Activated CD8-positive, alpha-beta memory T cell treated with anti-CD3 and anti-CD28 coated beads, Interleukin-2, amount 10 ng/mL, durations not matched to agents 7 days and 5 days (primary cell): ENCODE results near the gene IFRD2. TPM values are rescaled to one million over a fixed set of nuclear protein-coding genes. Genes with fewer than 3 reads are reported as not detected.
"Not testable (repeated sequence)": the region's sequence is repeated elsewhere in the genome, so short reads cannot be mapped to it uniquely, and the experiment has no call there.

Experiments used
- ATAC-seq: fragments of 150-1000 bp; cut with Tn5 transposase; one replicate; pipeline ENCODE4 v1.10.0; 2021; ENCODE audit warnings: moderate library complexity
- CTCF ChIA-PET: fragments of 350-600 bp; sonication (Branson Sonifier 250); formaldehyde crosslinking; loops from one replicate; lab custom pipeline; 2021; ENCODE audit warnings: antibody characterized with exemption; lab: Charles Lee
- DNase-seq: peaks from one replicate; pipeline ENCODE4 v3.0.0-alpha.2; 2020
- H3K27ac Mint-ChIP-seq: one replicate; pipeline ENCODE4 v1.8.0; 2021; ENCODE audit warnings: mild to moderate bottlenecking, mixed read lengths
- H3K27me3 Mint-ChIP-seq: one replicate; pipeline ENCODE4 v1.8.0; 2021; ENCODE audit warnings: mixed read lengths
- H3K36me3 Mint-ChIP-seq: one replicate; pipeline ENCODE4 v1.8.0; 2021; ENCODE audit warnings: mild to moderate bottlenecking, mixed read lengths
- H3K4me1 Mint-ChIP-seq: one replicate; pipeline ENCODE4 v1.8.0; 2021; ENCODE audit warnings: mixed read lengths
- H3K4me3 Mint-ChIP-seq: one replicate; pipeline ENCODE4 v1.8.0; 2021; ENCODE audit warnings: mild to moderate bottlenecking, moderate library complexity, mixed read lengths
- H3K9me3 Mint-ChIP-seq: one replicate; pipeline ENCODE4 v1.8.0; 2022; ENCODE audit warnings: low read depth, mixed read lengths
- total RNA-seq, 2 experiments: library from RNA; stranded (reverse); gene quantifications; one replicate each; pipeline ENCODE4 v1.2.3, GENCODE V29; 2021

The IFRD2 gene
- total RNA-seq, 2 experiments from 2014 or later, result 74.8 to 103 TPM

- ATAC-seq (no peak), DNase-seq (no peak)
- peaks cover 35% of the 10 kb centered on the region for H3K27me3 Mint-ChIP-seq
- H3K4me3 Mint-ChIP-seq, result no peak overlapping the region
- CTCF ChIA-PET, result interaction anchor here (1.0 to 4.2 kb wide), 8 partner anchors 14 to 85 kb away, joined by 3 to 12 read pairs (median 5); partner anchors contain the start of genes HYAL3, NAA80 and TUSC2
- no peak overlapping the region for H3K27ac Mint-ChIP-seq
- no peaks in the 10 kb centered on the region for H3K9me3 Mint-ChIP-seq
- no peaks in the 10 kb centered on the region for H3K36me3 Mint-ChIP-seq
- H3K4me1 Mint-ChIP-seq, result peaks cover 15% of the 10 kb centered on the region
These were observed 12.8 kb downstream of the IFRD2 start for GRCh38 chr3:50279255-50280016.

GRCh38 chr3:50278880-50279224 lies 13.4 kb downstream of the IFRD2 start, which contains the start of gene LSMEM2:
Gene LSMEM2, plus strand, starts transcription at chr3:50279087. Its CDS starts 27 bp downstream, at chr3:50279114.
- no peak within 1 kb of the TSS for H3K27ac Mint-ChIP-seq
- H3K9me3 Mint-ChIP-seq, result no peaks in the 10 kb centered on the region
- H3K4me1 Mint-ChIP-seq, result peaks cover 20% of the 10 kb centered on the region
- CTCF ChIA-PET, result interaction anchor here (1.0 to 4.2 kb wide), 7 partner anchors 13 to 84 kb away, joined by 3 to 12 read pairs (median 5); partner anchors contain the start of gene TUSC2
- H3K4me3 Mint-ChIP-seq, result no peak within 1 kb of the TSS
- H3K36me3 Mint-ChIP-seq, result no peaks in the 10 kb centered on the region
- peaks cover 40% of the 10 kb centered on the region for H3K27me3 Mint-ChIP-seq
- DNase-seq (no peak), ATAC-seq (no peak)

- Mint-ChIP-seq H3K9me3 (no peaks in the 10 kb centered on the region), H3K36me3 (no peaks in the 10 kb centered on the region), H3K4me1 (peaks cover 23% of the 10 kb centered on the region), H3K27ac (no peak overlapping the region), H3K27me3 (peaks cover 43% of the 10 kb centered on the region), H3K4me3 (no peak overlapping the region)
- CTCF ChIA-PET, result interaction anchor here (1.0 to 4.2 kb wide), 8 partner anchors 12 to 84 kb away, joined by 3 to 14 read pairs (median 4); partner anchors contain the start of genes HYAL3 and NAA80
- ATAC-seq (no peak), DNase-seq (no peak)
These were observed 13.9 kb downstream of the IFRD2 start for GRCh38 chr3:50278123-50278879.

GRCh38 chr3:50276762-50277101 lies 15.5 kb downstream of the IFRD2 start:
- H3K36me3 Mint-ChIP-seq, result no peaks in the 10 kb centered on the region
- CTCF ChIA-PET, result interaction anchor here (0.6 to 4.2 kb wide), 7 partner anchors 16 to 98 kb away, joined by 3 to 16 read pairs (median 6); partner anchors contain the start of genes HYAL3 and NAA80
- H3K4me1 Mint-ChIP-seq, result peaks cover 29% of the 10 kb centered on the region
- no peak for DNase-seq
- no peak overlapping the region for H3K27ac Mint-ChIP-seq
- H3K4me3 Mint-ChIP-seq, result no peak overlapping the region
- no peaks in the 10 kb centered on the region for H3K9me3 Mint-ChIP-seq
- no peak for ATAC-seq
- H3K27me3 Mint-ChIP-seq, result peaks cover 48% of the 10 kb centered on the region

GRCh38 chr3:50275996-50276761 lies 16.1 kb downstream of the IFRD2 start:
- Mint-ChIP-seq H3K36me3 (no peaks in the 10 kb centered on the region), H3K27ac (no peak overlapping the region), H3K27me3 (peaks cover 48% of the 10 kb centered on the region), H3K4me1 (peaks cover 32% of the 10 kb centered on the region), H3K9me3 (no peaks in the 10 kb centered on the region), H3K4me3 (no peak overlapping the region)
- DNase-seq (no peak), ATAC-seq (no peak)
- CTCF ChIA-PET, result interaction anchor here (1.0 to 4.2 kb wide), 10 partner anchors 12 to 84 kb away, joined by 4 to 21 read pairs (median 13); partner anchors contain the start of genes GNAI2, HYAL2 and IFRD2

GRCh38 chr3:50275141-50275995 lies 16.9 kb downstream of the IFRD2 start:
- H3K36me3 Mint-ChIP-seq, result no peaks in the 10 kb centered on the region
- H3K27me3 Mint-ChIP-seq, result peaks cover 48% of the 10 kb centered on the region
- H3K9me3 Mint-ChIP-seq, result no peaks in the 10 kb centered on the region
- H3K27ac Mint-ChIP-seq, result no peak overlapping the region
- ATAC-seq, result no peak
- no peak overlapping the region for H3K4me3 Mint-ChIP-seq
- H3K4me1 Mint-ChIP-seq, result peaks cover 32% of the 10 kb centered on the region
- CTCF ChIA-PET, result interaction anchor here (0.6 to 6.9 kb wide), 26 partner anchors 12 to 89 kb away, joined by 3 to 84 read pairs (median 5); partner anchors contain the start of genes GNAI2, HYAL2, HYAL3 and IFRD2
- no peak for DNase-seq

GRCh38 chr3:50274371-50275104 lies 17.7 kb downstream of the IFRD2 start:
- Mint-ChIP-seq H3K27ac (peak overlapping the region; percentile 3), H3K4me3 (no peak overlapping the region), H3K4me1 (peaks cover 32% of the 10 kb centered on the region), H3K9me3 (no peaks in the 10 kb centered on the region), H3K27me3 (peaks cover 48% of the 10 kb centered on the region), H3K36me3 (no peaks in the 10 kb centered on the region)
- CTCF ChIA-PET, result interaction anchor here (0.6 to 6.9 kb wide), 21 partner anchors 11 to 90 kb away, joined by 3 to 84 read pairs (median 5); partner anchors contain the start of genes GNAI2, HYAL2, HYAL3 and IFRD2
- peak; percentile 87 for DNase-seq
- peak; percentile 53 for ATAC-seq

GRCh38 chr3:50273689-50274065 lies 18.6 kb downstream of the IFRD2 start:
- Mint-ChIP-seq H3K36me3 (no peaks in the 10 kb centered on the region), H3K4me1 (peaks cover 32% of the 10 kb centered on the region), H3K27me3 (peaks cover 50% of the 10 kb centered on the region), H3K4me3 (no peak overlapping the region), H3K9me3 (no peaks in the 10 kb centered on the region), H3K27ac (no peak overlapping the region)
- ATAC-seq (no peak), DNase-seq (no peak)
- CTCF ChIA-PET, result interaction anchor here (0.7 to 6.9 kb wide), 7 partner anchors 10 to 47 kb away, joined by 3 to 84 read pairs (median 9); partner anchors contain the start of genes HYAL3, IFRD2 and NAA80

GRCh38 chr3:50272911-50273688 lies 19.1 kb downstream of the IFRD2 start:
- Mint-ChIP-seq H3K27ac (no peak overlapping the region), H3K36me3 (no peaks in the 10 kb centered on the region), H3K4me1 (peaks cover 32% of the 10 kb centered on the region), H3K4me3 (peak overlapping the region; percentile 58), H3K27me3 (peaks cover 54% of the 10 kb centered on the region), H3K9me3 (no peaks in the 10 kb centered on the region)
- DNase-seq (peak; percentile 92), ATAC-seq (peak; percentile 89)
- CTCF ChIA-PET, result interaction anchor here (0.7 to 7.4 kb wide), 13 partner anchors 9 to 120 kb away, joined by 3 to 84 read pairs (median 5); partner anchors contain the start of genes HYAL3, IFRD2 and NAA80

GRCh38 chr3:50272538-50272910 lies 19.7 kb downstream of the IFRD2 start:
- not testable (repeated sequence) for ATAC-seq, H3K4me3 Mint-ChIP-seq, H3K9me3 Mint-ChIP-seq, H3K36me3 Mint-ChIP-seq, H3K27ac Mint-ChIP-seq, DNase-seq
- peaks cover 54% of the 10 kb centered on the region for H3K27me3 Mint-ChIP-seq
- CTCF ChIA-PET, result interaction anchor here (0.9 to 7.4 kb wide), 13 partner anchors 10 to 120 kb away, joined by 3 to 84 read pairs (median 4); partner anchors contain the start of genes GNAI2 and IFRD2
- H3K4me1 Mint-ChIP-seq, result peaks cover 32% of the 10 kb centered on the region
